HepG2 (cell line): ENCODE results near the gene ZNF341. TPM values are rescaled to one million over a fixed set of nuclear protein-coding genes. Genes with fewer than 3 reads are reported as not detected.

Source experiments
- ATRX ChIP-seq: sonication (generic); formaldehyde crosslinking; IDR thresholded peaks from 2 replicates; pipeline ENCODE4 v1.4.0; 2020; ENCODE audit warnings: missing genetic modification reagents, borderline replicate concordance
- EP300 ChIP-seq, 3 experiments: sonication (generic) in 1 of 3; formaldehyde crosslinking in 1 of 3; IDR thresholded peaks; 2 replicates each; pipeline versions ENCODE4 v1.5.1 to v1.6.1; 2011 to 2020; ENCODE audit warnings: low read depth in 2 of 3, low read length in 2 of 3, borderline replicate concordance in 1 of 3, improper control_type of control experiment in 1 of 3, mild to moderate bottlenecking in 1 of 3, missing genetic modification reagents in 1 of 3, moderate library complexity in 1 of 3
- FOXP1 ChIP-seq, 2 experiments: fragments of 450-650 bp in 1 of 2; IDR thresholded peaks; 2 replicates each; pipeline ENCODE4 v1.6.1; 2017 to 2018; ENCODE audit warnings: antibody characterized with exemption in 1 of 2
- GATAD1 ChIP-seq: IDR thresholded peaks from 2 replicates; pipeline ENCODE4 v1.6.1; 2016; ENCODE audit warnings: missing genetic modification reagents, missing compliant biosample characterization
- GFI1 ChIP-seq: sonication (generic); formaldehyde crosslinking; IDR thresholded peaks from 2 replicates; pipeline ENCODE4 v1.5.0; 2020; ENCODE audit warnings: missing genetic modification reagents, mild to moderate bottlenecking, borderline replicate concordance
- GTF2F1 ChIP-seq: fragments of 150-350 bp; IDR thresholded peaks from 2 replicates; pipeline ENCODE4 v1.6.1; 2014; ENCODE audit warnings: low read length
- HNRNPLL ChIP-seq: fragments of 200-400 bp; formaldehyde crosslinking; IDR thresholded peaks from 2 replicates; pipeline ENCODE4 v1.6.1; 2017; ENCODE audit warnings: mild to moderate bottlenecking, low read depth, low read length; ENCODE audit not compliant: poor library complexity, severe bottlenecking
- ISX ChIP-seq: sonication (generic); formaldehyde crosslinking; conservative IDR thresholded peaks from 2 replicates; pipeline ENCODE4 v1.5.0; 2020; ENCODE audit warnings: missing genetic modification reagents
- KAT2B ChIP-seq: fragments of 150-350 bp; IDR thresholded peaks from 2 replicates; pipeline ENCODE4 v1.6.1; 2014; ENCODE audit warnings: low read depth, low read length, borderline replicate concordance
- POLR2AphosphoS2 ChIP-seq: IDR thresholded peaks from 2 replicates; pipeline ENCODE4 v1.6.1; 2011; ENCODE audit warnings: low read depth, low read length, improper control_type of control experiment
- SAFB2 ChIP-seq: sonication (generic); formaldehyde crosslinking; IDR thresholded peaks from 2 replicates; pipeline ENCODE4 v1.5.1; 2020; ENCODE audit warnings: missing genetic modification reagents, low read depth, mild to moderate bottlenecking, borderline replicate concordance
- SYNCRIP ChIP-seq: fragments of 200-400 bp; formaldehyde crosslinking; IDR thresholded peaks from 2 replicates; pipeline ENCODE4 v1.6.1; 2018; ENCODE audit warnings: mild to moderate bottlenecking, low read depth, low read length; ENCODE audit not compliant: insufficient read depth
- ZBTB7A ChIP-seq: sonication (generic); formaldehyde crosslinking; IDR thresholded peaks from 2 replicates; pipeline ENCODE4 v1.8.0; 2022; ENCODE audit warnings: mild to moderate bottlenecking, missing genetic modification reagents
- ZNF432 ChIP-seq: sonication (generic); formaldehyde crosslinking; IDR thresholded peaks from 2 replicates; pipeline ENCODE4 v1.5.0; 2020; ENCODE audit warnings: missing genetic modification reagents, mild to moderate bottlenecking, borderline replicate concordance
- ZNF792 ChIP-seq: IDR thresholded peaks from 2 replicates; pipeline ENCODE4 v1.6.1; 2016
- polyA plus RNA-seq, 8 experiments: library from polyadenylated mRNA; depleted of rRNA in 3 of 8; stranded (reverse) in 7 of 8; unstranded in 1 of 8; fragments of >200 nt; fragmentation: Illumina TruSeq in 4 of 8; extraction: Trizol in 4 of 8; gene quantifications; 2 replicates each; pipeline versions ENCODE4 v1.2.1 to v1.2.3, GENCODE V29; 2011 to 2016; ENCODE audit warnings: low read depth in 4 of 8, missing spikeins in 1 of 8, mixed read lengths in 1 of 8; ENCODE audit not compliant: insufficient read depth in 1 of 8
- total RNA-seq, 5 experiments: library from RNA; depleted of rRNA; stranded (reverse); fragments of >200 nt; fragmentation: Illumina TruSeq; extraction: Trizol; gene quantifications; 2 replicates each; pipeline ENCODE4 v1.2.3, GENCODE V29; 2016; ENCODE audit warnings: low read depth in 1 of 5
- TF ChIP-seq, protein P1 (sequence below): IDR thresholded peaks from 2 replicates; pipeline ENCODE4 v1.6.1; 2018; ENCODE audit warnings: missing genetic modification reagents
- TF ChIP-seq, protein P2 (sequence below): sonication (generic); formaldehyde crosslinking; IDR thresholded peaks from 2 replicates; pipeline ENCODE4 v1.4.0; 2020; ENCODE audit warnings: mild to moderate bottlenecking, missing genetic modification reagents
- TF ChIP-seq, protein P3 (sequence below), 2 experiments: sonication (generic) in 1 of 2; formaldehyde crosslinking in 1 of 2; IDR thresholded peaks; 2 replicates each; pipeline versions ENCODE4 v1.4.0 to v1.6.1; 2018 to 2020; ENCODE audit warnings: missing genetic modification reagents in 2 of 2, borderline replicate concordance in 1 of 2, low read depth in 1 of 2, mild to moderate bottlenecking in 1 of 2, missing biosample characterization in 1 of 2
- TF ChIP-seq, protein P4 (sequence below): sonication (generic); formaldehyde crosslinking; IDR thresholded peaks from 2 replicates; pipeline ENCODE4 v1.4.0; 2020; ENCODE audit warnings: missing genetic modification reagents
- TF ChIP-seq, protein P5 (sequence below): IDR thresholded peaks from 2 replicates; pipeline ENCODE4 v1.6.1; 2016; ENCODE audit warnings: missing biosample characterization, missing genetic modification reagents, low read depth

ZNF341 gene
- total and polyA plus RNA-seq, 2 of the 13 experiments (the other 11 are each of a cell fraction or from before 2014, with no cell fraction given), result 1.1 to 2.2 TPM

DNA sequence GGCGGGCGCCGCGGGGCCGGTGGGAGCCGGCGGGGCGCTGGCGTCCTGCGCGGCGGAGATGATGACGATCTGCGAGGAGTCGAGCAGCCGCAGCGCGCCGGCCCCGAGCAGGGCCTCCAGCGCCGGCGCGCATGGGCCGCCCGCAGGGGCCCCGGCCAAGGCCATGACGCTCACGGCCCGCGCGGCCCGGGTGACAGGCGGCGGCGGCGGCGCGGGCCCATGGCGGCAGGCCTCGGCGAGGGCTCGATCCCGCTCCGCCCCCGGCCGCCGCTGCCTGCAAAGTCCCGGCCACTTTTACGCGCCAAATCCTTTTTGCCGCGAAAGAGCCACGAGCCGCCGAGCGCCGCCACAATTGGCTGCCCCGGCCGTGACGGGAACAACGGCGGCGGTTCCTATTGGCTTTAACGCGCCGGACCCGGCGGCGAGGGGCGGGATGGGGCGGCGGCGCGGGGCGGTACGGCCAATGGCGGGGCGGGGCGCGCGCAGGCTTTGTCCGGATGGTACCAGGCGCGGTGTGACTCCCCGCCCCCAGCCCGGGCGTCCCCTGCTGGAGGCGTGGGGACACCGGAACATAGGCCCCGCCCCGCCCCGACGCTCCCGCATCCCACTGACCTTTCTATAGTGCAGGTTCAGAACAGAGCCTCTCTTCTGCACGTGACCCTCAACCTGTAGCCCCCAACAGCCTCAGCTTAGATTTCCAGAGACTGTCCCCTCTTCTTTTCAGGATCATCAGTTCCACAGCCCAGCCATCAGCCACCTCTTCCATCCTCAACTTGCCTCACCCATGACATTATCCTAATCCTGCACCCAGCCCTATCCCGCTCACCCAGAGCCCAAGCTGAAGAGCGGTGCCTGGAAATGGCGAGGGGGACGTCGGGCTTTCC lies 45.5 kb upstream of the ZNF341 start, which contains the start of gene E2F1 (continued):
- peak; percentile 40; the same call in 1 of the 2 replicates for TF ChIP-seq ZBTB7A (CRISPR knock-in tag)
- no peak for TF ChIP-seq GTF2F1
- TF ChIP-seq GFI1 (CRISPR knock-in tag), result peak; percentile 87
- TF ChIP-seq FOXP1 (IDR thresholded peaks at IDR 0.05), result no peak
- peak; percentile 16; the same call in 1 of the 2 replicates for TF ChIP-seq FOXP1 (CRISPR knock-in tag; IDR thresholded peaks at IDR 0.05)
- TF ChIP-seq EP300 (IDR thresholded peaks at IDR 0.05; ENCODE audit: low read depth in 2 of 2, low read length in 2 of 2), result no peak
- no peak for TF ChIP-seq EP300 (CRISPR knock-in tag; IDR thresholded peaks at IDR 0.05; ENCODE audit: borderline replicate concordance)
- TF ChIP-seq, protein P1, sequence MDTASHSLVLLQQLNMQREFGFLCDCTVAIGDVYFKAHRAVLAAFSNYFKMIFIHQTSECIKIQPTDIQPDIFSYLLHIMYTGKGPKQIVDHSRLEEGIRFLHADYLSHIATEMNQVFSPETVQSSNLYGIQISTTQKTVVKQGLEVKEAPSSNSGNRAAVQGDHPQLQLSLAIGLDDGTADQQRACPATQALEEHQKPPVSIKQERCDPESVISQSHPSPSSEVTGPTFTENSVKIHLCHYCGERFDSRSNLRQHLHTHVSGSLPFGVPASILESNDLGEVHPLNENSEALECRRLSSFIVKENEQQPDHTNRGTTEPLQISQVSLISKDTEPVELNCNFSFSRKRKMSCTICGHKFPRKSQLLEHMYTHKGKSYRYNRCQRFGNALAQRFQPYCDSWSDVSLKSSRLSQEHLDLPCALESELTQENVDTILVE (CRISPR knock-in tag), result peak; percentile 79; the same call in 1 of the 2 replicates
- no peak for TF ChIP-seq POLR2AphosphoS2
- TF ChIP-seq ZNF432 (CRISPR knock-in tag), result no peak
- TF ChIP-seq, protein P2, sequence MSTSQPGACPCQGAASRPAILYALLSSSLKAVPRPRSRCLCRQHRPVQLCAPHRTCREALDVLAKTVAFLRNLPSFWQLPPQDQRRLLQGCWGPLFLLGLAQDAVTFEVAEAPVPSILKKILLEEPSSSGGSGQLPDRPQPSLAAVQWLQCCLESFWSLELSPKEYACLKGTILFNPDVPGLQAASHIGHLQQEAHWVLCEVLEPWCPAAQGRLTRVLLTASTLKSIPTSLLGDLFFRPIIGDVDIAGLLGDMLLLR, result peak; percentile 97
- TF ChIP-seq ISX (CRISPR knock-in tag), result peak; percentile 92
- TF ChIP-seq KAT2B, result no peak
- TF ChIP-seq, protein P3, sequence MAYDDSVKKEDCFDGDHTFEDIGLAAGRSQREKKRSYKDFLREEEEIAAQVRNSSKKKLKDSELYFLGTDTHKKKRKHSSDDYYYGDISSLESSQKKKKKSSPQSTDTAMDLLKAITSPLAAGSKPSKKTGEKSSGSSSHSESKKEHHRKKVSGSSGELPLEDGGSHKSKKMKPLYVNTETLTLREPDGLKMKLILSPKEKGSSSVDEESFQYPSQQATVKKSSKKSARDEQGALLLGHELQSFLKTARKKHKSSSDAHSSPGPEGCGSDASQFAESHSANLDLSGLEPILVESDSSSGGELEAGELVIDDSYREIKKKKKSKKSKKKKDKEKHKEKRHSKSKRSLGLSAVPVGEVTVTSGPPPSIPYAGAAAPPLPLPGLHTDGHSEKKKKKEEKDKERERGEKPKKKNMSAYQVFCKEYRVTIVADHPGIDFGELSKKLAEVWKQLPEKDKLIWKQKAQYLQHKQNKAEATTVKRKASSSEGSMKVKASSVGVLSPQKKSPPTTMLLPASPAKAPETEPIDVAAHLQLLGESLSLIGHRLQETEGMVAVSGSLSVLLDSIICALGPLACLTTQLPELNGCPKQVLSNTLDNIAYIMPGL (CRISPR knock-in tag; IDR thresholded peaks at IDR 0.05; ENCODE audit: borderline replicate concordance in 1 of 2, low read depth in 1 of 2), result peak; percentile 58; a peak in 3 of 4 replicates
- TF ChIP-seq, protein P4, sequence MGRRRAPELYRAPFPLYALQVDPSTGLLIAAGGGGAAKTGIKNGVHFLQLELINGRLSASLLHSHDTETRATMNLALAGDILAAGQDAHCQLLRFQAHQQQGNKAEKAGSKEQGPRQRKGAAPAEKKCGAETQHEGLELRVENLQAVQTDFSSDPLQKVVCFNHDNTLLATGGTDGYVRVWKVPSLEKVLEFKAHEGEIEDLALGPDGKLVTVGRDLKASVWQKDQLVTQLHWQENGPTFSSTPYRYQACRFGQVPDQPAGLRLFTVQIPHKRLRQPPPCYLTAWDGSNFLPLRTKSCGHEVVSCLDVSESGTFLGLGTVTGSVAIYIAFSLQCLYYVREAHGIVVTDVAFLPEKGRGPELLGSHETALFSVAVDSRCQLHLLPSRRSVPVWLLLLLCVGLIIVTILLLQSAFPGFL (CRISPR knock-in tag), result no peak
- TF ChIP-seq, protein P5, sequence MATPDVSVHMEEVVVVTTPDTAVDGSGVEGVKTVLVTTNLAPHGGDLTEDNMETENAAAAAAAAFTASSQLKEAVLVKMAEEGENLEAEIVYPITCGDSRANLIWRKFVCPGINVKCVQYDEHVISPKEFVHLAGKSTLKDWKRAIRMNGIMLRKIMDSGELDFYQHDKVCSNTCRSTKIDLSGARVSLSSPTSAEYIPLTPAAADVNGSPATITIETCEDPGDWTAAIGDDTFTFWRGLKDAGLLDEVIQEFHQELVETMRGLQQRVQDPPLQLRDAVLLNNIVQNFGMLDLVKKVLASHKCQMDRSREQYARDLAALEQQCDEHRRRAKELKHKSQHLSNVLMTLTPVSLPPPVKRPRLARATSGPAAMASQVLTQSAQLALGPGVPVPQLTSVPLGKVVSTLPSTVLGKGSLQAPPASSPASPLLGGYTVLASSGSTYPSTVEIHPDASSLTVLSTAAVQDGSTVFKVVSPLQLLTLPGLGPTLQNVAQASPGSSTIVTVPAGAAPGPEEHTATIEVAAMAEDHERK, result 0 out of 2 replicates have a peak, but pooled peaks have one; percentile 58
- TF ChIP-seq ZNF792 (CRISPR knock-in tag), result peak; percentile 77; the same call in 1 of the 2 replicates
- TF ChIP-seq SYNCRIP, result no peak
- TF ChIP-seq SAFB2 (CRISPR knock-in tag), result no peak; the same call in 1 of the 2 replicates
- no peak for TF ChIP-seq ATRX
- peak; percentile 79 for TF ChIP-seq GATAD1 (CRISPR knock-in tag)
- TF ChIP-seq HNRNPLL, result no peak
